Parathyroid adenoma (tissue), 2 donors: ENCODE measurements around the gene NUDT19.

Experiments
- H2AFZ ChIP-seq: fragments of 300-600 bp; sonication (generic); one replicate; pipeline ENCODE4 v1.7.0; 2017; ENCODE audit warnings: antibody characterized with exemption, mild to moderate bottlenecking
- H3K27ac ChIP-seq: fragments of 300-600 bp; sonication (generic); one replicate; pipeline ENCODE4 v1.7.0; 2017
- H3K27me3 ChIP-seq: fragments of 300-600 bp; sonication (generic); one replicate; pipeline ENCODE4 v1.7.0; 2017; ENCODE audit warnings: low read length; ENCODE audit not compliant: control insufficient read depth, insufficient read depth
- H3K36me3 ChIP-seq: fragments of 300-600 bp; sonication (generic); one replicate; pipeline ENCODE4 v1.7.0; 2017; ENCODE audit warnings: low read length; ENCODE audit not compliant: control insufficient read depth, insufficient read depth
- H3K4me1 ChIP-seq: fragments of 300-600 bp; sonication (generic); one replicate; pipeline ENCODE4 v1.7.0; 2017; ENCODE audit warnings: control low read depth
- H3K4me2 ChIP-seq: fragments of 300-600 bp; sonication (generic); one replicate; pipeline ENCODE4 v1.7.0; 2017; ENCODE audit warnings: low read length
- H3K4me3 ChIP-seq: fragments of 300-600 bp; sonication (generic); one replicate; pipeline ENCODE4 v1.7.0; 2017; ENCODE audit warnings: low read depth, low read length
- H3K79me2 ChIP-seq: fragments of 300-600 bp; sonication (generic); one replicate; pipeline ENCODE4 v1.7.0; 2017; ENCODE audit warnings: control low read depth
- H3K9ac ChIP-seq: fragments of 300-600 bp; sonication (generic); one replicate; pipeline ENCODE4 v1.7.0; 2017; ENCODE audit warnings: mild to moderate bottlenecking
- H3K9me3 ChIP-seq: fragments of 300-600 bp; sonication (generic); one replicate; pipeline ENCODE4 v1.7.0; 2017; ENCODE audit warnings: low read length; ENCODE audit not compliant: control insufficient read depth
- TF ChIP-seq, protein P1 (sequence below): fragments of 300-600 bp; sonication (generic); IDR thresholded peaks from one replicate; pipeline ENCODE4 v1.7.0; 2017; ENCODE audit warnings: antibody characterized with exemption, mild to moderate bottlenecking
- donor health status: primary hyperparathyroidism.

The NUDT19 gene

GRCh38 chr19:32658075-32658474 lies 33.5 kb upstream of the NUDT19 start:
- H2AFZ ChIP-seq, result no peak overlapping the region
- H3K27ac ChIP-seq, result no peak overlapping the region
- H3K9me3 ChIP-seq, result no peaks in the 10 kb centered on the region
- H3K9ac ChIP-seq, result no peak overlapping the region
- no peak overlapping the region for H3K4me3 ChIP-seq
- no peaks in the 10 kb centered on the region for H3K27me3 ChIP-seq
- H3K4me1 ChIP-seq, result no peaks in the 10 kb centered on the region
- TF ChIP-seq, protein P1, sequence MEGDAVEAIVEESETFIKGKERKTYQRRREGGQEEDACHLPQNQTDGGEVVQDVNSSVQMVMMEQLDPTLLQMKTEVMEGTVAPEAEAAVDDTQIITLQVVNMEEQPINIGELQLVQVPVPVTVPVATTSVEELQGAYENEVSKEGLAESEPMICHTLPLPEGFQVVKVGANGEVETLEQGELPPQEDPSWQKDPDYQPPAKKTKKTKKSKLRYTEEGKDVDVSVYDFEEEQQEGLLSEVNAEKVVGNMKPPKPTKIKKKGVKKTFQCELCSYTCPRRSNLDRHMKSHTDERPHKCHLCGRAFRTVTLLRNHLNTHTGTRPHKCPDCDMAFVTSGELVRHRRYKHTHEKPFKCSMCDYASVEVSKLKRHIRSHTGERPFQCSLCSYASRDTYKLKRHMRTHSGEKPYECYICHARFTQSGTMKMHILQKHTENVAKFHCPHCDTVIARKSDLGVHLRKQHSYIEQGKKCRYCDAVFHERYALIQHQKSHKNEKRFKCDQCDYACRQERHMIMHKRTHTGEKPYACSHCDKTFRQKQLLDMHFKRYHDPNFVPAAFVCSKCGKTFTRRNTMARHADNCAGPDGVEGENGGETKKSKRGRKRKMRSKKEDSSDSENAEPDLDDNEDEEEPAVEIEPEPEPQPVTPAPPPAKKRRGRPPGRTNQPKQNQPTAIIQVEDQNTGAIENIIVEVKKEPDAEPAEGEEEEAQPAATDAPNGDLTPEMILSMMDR, result no peak
- no peak overlapping the region for H3K4me2 ChIP-seq
- peaks cover 7% of the 10 kb centered on the region for H3K79me2 ChIP-seq
- H3K36me3 ChIP-seq, result no peaks in the 10 kb centered on the region

- Histone ChIP-seq H3K4me2 (no peak overlapping the region), H3K36me3 (no peaks in the 10 kb centered on the region), H3K4me1 (no peaks in the 10 kb centered on the region), H3K4me3 (no peak overlapping the region), H3K27ac (no peak overlapping the region), H3K27me3 (no peaks in the 10 kb centered on the region), H3K9ac (no peak overlapping the region), H3K9me3 (no peaks in the 10 kb centered on the region), H2AFZ (no peak overlapping the region), H3K79me2 (peaks cover 7% of the 10 kb centered on the region)
- TF ChIP-seq, protein P1, result no peak
Measured at GRCh38 chr19:32658527-32658926, 33.1 kb upstream of the NUDT19 start.

GRCh38 chr19:32661318-32661717 lies 30.3 kb upstream of the NUDT19 start:
- Histone ChIP-seq H3K4me1 (no peaks in the 10 kb centered on the region), H3K9ac (no peak overlapping the region), H3K4me3 (no peak overlapping the region), H3K27me3 (no peaks in the 10 kb centered on the region), H3K27ac (no peak overlapping the region), H3K79me2 (peaks cover 9% of the 10 kb centered on the region), H3K4me2 (no peak overlapping the region), H2AFZ (no peak overlapping the region), H3K9me3 (no peaks in the 10 kb centered on the region), H3K36me3 (no peaks in the 10 kb centered on the region)
- TF ChIP-seq, protein P1, result no peak

DNA sequence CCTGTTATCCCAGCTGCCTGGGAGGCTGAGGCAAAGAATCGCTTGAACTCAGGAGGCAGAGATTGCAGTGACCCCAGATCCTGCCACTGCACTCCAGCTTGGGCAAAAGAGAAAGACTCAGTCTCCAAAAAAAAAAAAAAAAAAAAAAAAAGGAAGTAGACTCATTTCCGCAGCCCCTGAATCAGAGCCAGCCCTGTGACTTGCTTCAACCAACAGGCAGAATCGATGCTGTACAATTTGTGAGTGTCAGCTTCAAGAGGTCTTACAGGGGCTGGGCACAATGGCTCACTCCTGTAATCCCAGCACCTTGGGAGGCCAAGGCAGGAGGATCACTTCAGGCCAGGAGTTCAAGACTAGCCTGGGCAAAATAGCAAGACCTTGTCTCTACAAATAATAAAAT lies 29.4 kb upstream of the NUDT19 start:
- H3K4me3 ChIP-seq, result no peak overlapping the region
- no peaks in the 10 kb centered on the region for H3K27me3 ChIP-seq
- TF ChIP-seq, protein P1, result no peak
- H3K36me3 ChIP-seq, result no peaks in the 10 kb centered on the region
- no peaks in the 10 kb centered on the region for H3K4me1 ChIP-seq
- no peak overlapping the region for H3K27ac ChIP-seq
- no peaks in the 10 kb centered on the region for H3K9me3 ChIP-seq
- peaks cover 14% of the 10 kb centered on the region for H3K79me2 ChIP-seq
- H3K9ac ChIP-seq, result no peak overlapping the region
- no peak overlapping the region for H2AFZ ChIP-seq
- no peak overlapping the region for H3K4me2 ChIP-seq

DNA sequence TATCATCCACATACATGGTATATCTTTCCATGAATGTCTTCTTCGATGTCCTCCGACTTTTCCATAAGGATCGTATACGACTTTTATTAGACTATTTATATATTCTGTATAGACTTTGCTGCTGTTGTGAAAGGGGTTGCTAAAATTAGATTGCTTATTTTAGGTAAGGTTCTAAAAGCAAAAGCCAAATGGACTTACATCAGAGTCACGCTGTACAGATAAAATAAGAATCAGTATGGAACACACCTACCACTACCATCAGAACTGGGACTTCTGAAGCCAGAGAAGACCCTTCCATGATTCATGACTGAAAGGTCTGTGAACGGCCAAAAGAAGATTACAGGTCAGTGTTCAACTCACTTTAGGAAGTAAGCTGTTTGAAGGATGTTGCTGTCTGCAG lies 25.5 kb upstream of the NUDT19 start:
- Histone ChIP-seq H3K4me1 (no peaks in the 10 kb centered on the region), H3K27me3 (no peaks in the 10 kb centered on the region), H3K9ac (no peak overlapping the region), H3K79me2 (peaks cover 29% of the 10 kb centered on the region), H3K4me3 (no peak overlapping the region), H3K27ac (no peak overlapping the region), H3K36me3 (no peaks in the 10 kb centered on the region), H3K4me2 (no peak overlapping the region), H2AFZ (no peak overlapping the region), H3K9me3 (no peaks in the 10 kb centered on the region)
- TF ChIP-seq, protein P1, result no peak
